Mesendoderm (in vitro differentiated cells): ENCODE data around the gene HAO1.

ENCODE experiments used
- DNase-seq: peaks from one replicate; pipeline ENCODE4 v3.0.0; 2013
- H2AK5ac ChIP-seq: 2 replicates; pipeline ENCODE4 v1.6.1; 2013; ENCODE audit warnings: low read length, inconsistent platforms
- H2BK120ac ChIP-seq: 2 replicates; pipeline ENCODE4 v1.6.1; 2013; ENCODE audit warnings: low read depth, mild to moderate bottlenecking, low read length, moderate library complexity, mixed read lengths
- H2BK15ac ChIP-seq: replicated peaks from 2 replicates; pipeline ENCODE4 v1.6.1; 2013; ENCODE audit warnings: low read depth, mild to moderate bottlenecking, moderate library complexity
- H2BK5ac ChIP-seq: 2 replicates; pipeline ENCODE4 v1.6.1; 2013; ENCODE audit warnings: low read length, inconsistent platforms
- H3K18ac ChIP-seq: 2 replicates; pipeline ENCODE4 v1.6.1; 2013; ENCODE audit warnings: mild to moderate bottlenecking, low read length, mixed read lengths
- H3K23ac ChIP-seq: one replicate; pipeline ENCODE4 v1.6.1; 2013; ENCODE audit warnings: low read length
- H3K27ac ChIP-seq: 2 replicates; pipeline ENCODE4 v1.5.1; 2013; ENCODE audit warnings: low read depth, mild to moderate bottlenecking, inconsistent platforms, low read length, moderate library complexity
- H3K27me3 ChIP-seq: 2 replicates; pipeline ENCODE4 v1.6.1; 2013; ENCODE audit warnings: low read length, control low read depth, mild to moderate bottlenecking, inconsistent platforms; ENCODE audit not compliant: insufficient read depth, poor library complexity
- H3K36me3 ChIP-seq: 2 replicates; pipeline ENCODE4 v1.6.1; 2013; ENCODE audit warnings: low read length, inconsistent platforms; ENCODE audit not compliant: control insufficient read depth, insufficient read depth
- H3K4ac ChIP-seq: one replicate; pipeline ENCODE4 v1.6.1; 2013; ENCODE audit warnings: low read depth, mild to moderate bottlenecking, low read length, moderate library complexity
- H3K4me1 ChIP-seq: 2 replicates; pipeline ENCODE4 v1.6.1; 2013; ENCODE audit warnings: low read depth, low read length, inconsistent platforms; ENCODE audit not compliant: control insufficient read depth
- H3K4me2 ChIP-seq: 2 replicates; pipeline ENCODE4 v1.6.1; 2013; ENCODE audit warnings: low read length
- H3K4me3 ChIP-seq: 2 replicates; pipeline ENCODE4 v1.5.1; 2013; ENCODE audit warnings: mild to moderate bottlenecking, low read length
- H3K56ac ChIP-seq: one replicate; pipeline ENCODE4 v1.6.1; 2013; ENCODE audit warnings: low read length
- H3K79me1 ChIP-seq: 2 replicates; pipeline ENCODE4 v1.6.1; 2013; ENCODE audit warnings: low read length, inconsistent platforms
- H3K79me2 ChIP-seq: 2 replicates; pipeline ENCODE4 v1.6.1; 2013; ENCODE audit warnings: mild to moderate bottlenecking, low read length; ENCODE audit not compliant: control insufficient read depth, insufficient read depth
- H3K9ac ChIP-seq: 2 replicates; pipeline ENCODE4 v1.6.1; 2013; ENCODE audit warnings: low read length, inconsistent platforms
- H4K5ac ChIP-seq: one replicate; pipeline ENCODE4 v1.6.1; 2013; ENCODE audit warnings: low read length
- H4K8ac ChIP-seq: one replicate; pipeline ENCODE4 v1.6.1; 2013; ENCODE audit warnings: low read depth, mild to moderate bottlenecking, control low read depth, low read length, moderate library complexity
- WGBS: extraction: QIAGEN DNeasy Blood & Tissue Kit; methylation state at CpG from one replicate; pipeline ENCODE4 v1.1.7; 2013; ENCODE audit warnings: low lambda C conversion rate, missing lambda C conversion rate; ENCODE audit not compliant: insufficient coverage; ENCODE audit errors: extremely low coverage; 5-methylcytosine and 5-hydroxymethylcytosine counted together

HAO1 gene

DNA sequence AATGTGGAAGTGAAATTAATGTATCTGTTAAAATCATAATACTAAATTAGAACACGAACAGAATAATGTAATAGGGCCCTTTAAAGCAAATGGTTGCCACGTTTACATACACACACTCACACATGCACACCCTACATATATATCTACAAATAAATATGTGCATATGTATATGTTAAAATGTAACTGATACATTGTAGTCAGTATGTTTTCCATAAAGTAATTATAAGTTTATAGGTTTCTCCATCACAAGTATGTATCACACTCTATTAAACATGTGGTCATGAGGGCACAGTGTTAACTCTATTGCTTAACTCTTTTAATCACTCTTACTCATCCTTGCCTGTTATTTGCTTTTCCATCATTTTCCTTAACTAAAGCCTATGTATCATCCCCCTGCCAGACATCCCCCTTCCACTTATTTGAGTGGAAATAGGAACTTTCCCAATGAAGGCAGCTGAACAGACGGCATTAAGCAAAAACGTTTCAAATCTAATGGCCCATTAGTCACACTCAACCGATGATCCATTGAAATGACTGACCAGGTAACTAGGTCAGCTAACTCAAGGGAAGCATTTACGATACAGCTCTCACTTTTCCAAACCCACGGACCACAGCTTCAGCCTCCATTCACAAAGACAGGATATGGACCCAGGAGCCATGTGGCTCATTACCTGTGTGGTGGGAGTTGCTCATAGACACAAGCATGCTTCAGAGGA is 89.3 kb downstream of the HAO1 start:
- Histone ChIP-seq H2BK5ac (no peak overlapping the region), H4K5ac (peak overlapping the region; percentile 15), H3K27me3 (peaks cover 1% of the 10 kb centered on the region), H3K4ac (no peak overlapping the region), H2AK5ac (no peak overlapping the region), H4K8ac (no peak overlapping the region), H2BK15ac (no peak overlapping the region), H3K4me1 (no peaks in the 10 kb centered on the region), H3K9ac (no peak overlapping the region), H3K27ac (no peak overlapping the region), H3K79me2 (no peaks in the 10 kb centered on the region), H3K36me3 (no peaks in the 10 kb centered on the region), H3K4me2 (no peak overlapping the region), H3K18ac (no peak overlapping the region), H3K79me1 (no peaks in the 10 kb centered on the region), H3K4me3 (no peak overlapping the region), H3K56ac (no peak overlapping the region), H3K23ac (no peak overlapping the region), H2BK120ac (no peak overlapping the region)
- no CpG with 5 or more reads among the region's 7 CpGs for WGBS
- DNase-seq, result no peak

DNA sequence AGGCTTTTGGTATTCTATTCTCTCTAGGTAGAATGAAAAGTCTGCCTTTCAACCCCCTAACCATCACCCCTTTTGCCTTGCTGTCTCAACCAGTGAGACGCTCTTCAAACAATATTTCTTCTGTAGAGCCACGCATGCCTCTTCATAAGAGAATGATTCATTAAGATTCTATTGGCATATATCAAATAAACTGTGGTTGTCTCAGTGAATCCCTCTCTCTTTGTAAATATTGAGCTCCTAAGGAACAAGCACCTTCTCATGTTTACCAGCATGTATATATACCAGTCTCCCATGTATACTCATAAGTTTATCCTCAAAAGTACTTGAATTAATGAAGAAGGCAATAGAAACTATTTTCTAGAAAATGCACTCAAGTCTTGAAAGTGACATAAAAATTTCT is 90.6 kb downstream of the HAO1 start:
- no peak overlapping the region for H3K4ac ChIP-seq
- no peak overlapping the region for H2AK5ac ChIP-seq
- H4K8ac ChIP-seq, result no peak overlapping the region
- H3K27me3 ChIP-seq, result peaks cover 1% of the 10 kb centered on the region
- H3K56ac ChIP-seq, result no peak overlapping the region
- no peaks in the 10 kb centered on the region for H3K79me2 ChIP-seq
- H3K4me3 ChIP-seq, result no peak overlapping the region
- H2BK15ac ChIP-seq, result no peak overlapping the region
- no peak overlapping the region for H3K18ac ChIP-seq
- no peak overlapping the region for H4K5ac ChIP-seq
- H3K4me2 ChIP-seq, result no peak overlapping the region
- H3K79me1 ChIP-seq, result no peaks in the 10 kb centered on the region
- no peak overlapping the region for H2BK5ac ChIP-seq
- no peak overlapping the region for H2BK120ac ChIP-seq
- DNase-seq, result no peak
- no peaks in the 10 kb centered on the region for H3K36me3 ChIP-seq
- no peak overlapping the region for H3K9ac ChIP-seq
- WGBS, result no CpG with 5 or more reads among the region's 2 CpGs
- no peaks in the 10 kb centered on the region for H3K4me1 ChIP-seq
- no peak overlapping the region for H3K23ac ChIP-seq
- H3K27ac ChIP-seq, result no peak overlapping the region

DNA sequence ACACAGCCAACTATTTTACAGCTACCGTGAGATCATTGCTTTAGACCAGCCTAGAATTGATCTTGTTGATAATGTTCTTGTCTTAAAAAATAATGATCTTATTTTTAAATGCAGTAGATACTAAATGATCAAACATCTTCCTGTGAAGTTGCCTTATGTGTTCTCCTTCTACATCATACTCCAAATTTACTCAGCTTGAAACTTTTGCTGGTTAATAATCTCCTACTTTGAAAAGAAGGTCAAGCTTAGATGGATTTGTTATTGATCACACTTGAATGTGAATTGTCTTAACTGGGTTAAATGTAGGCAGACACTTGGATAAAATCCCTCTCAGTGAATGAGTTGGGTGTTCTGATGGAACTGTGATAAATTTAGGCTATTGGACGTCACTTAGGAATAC is 91.9 kb downstream of the HAO1 start:
- H3K56ac ChIP-seq, result no peak overlapping the region
- H3K4me1 ChIP-seq, result no peaks in the 10 kb centered on the region
- no peak overlapping the region for H3K23ac ChIP-seq
- no peak overlapping the region for H2AK5ac ChIP-seq
- no peaks in the 10 kb centered on the region for H3K36me3 ChIP-seq
- H3K27ac ChIP-seq, result no peak overlapping the region
- no peak overlapping the region for H3K4me2 ChIP-seq
- no peak overlapping the region for H3K4ac ChIP-seq
- no peak overlapping the region for H3K18ac ChIP-seq
- no peak overlapping the region for H2BK5ac ChIP-seq
- no peaks in the 10 kb centered on the region for H3K79me1 ChIP-seq
- no CpG with 5 or more reads among the region's 2 CpGs for WGBS
- no peak overlapping the region for H3K4me3 ChIP-seq
- no peak overlapping the region for H2BK120ac ChIP-seq
- H3K27me3 ChIP-seq, result no peaks in the 10 kb centered on the region
- H3K79me2 ChIP-seq, result no peaks in the 10 kb centered on the region
- H4K8ac ChIP-seq, result no peak overlapping the region
- no peak overlapping the region for H4K5ac ChIP-seq
- no peak overlapping the region for H2BK15ac ChIP-seq
- no peak for DNase-seq
- H3K9ac ChIP-seq, result no peak overlapping the region

DNA sequence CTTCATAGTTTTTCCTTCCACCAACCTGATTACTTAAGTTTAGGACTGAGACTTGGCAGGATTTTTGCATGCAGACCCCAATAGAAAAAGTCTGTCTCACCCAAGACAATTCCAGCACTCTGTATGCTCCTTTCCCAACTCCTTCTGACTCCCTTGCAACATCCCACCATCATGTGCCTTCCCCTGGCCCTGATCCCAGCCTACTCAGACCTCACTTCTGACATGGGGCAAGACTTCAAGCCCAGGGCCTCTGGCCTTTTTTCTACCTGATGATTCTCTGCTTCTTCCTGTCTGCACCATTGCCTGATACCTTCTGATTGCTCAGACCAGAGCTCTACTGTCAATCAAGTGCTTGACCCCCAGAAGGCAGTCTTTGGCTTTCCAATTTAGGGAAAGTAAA is 96.6 kb downstream of the HAO1 start:
- Histone ChIP-seq H3K56ac (no peak overlapping the region), H3K4me2 (no peak overlapping the region), H3K4me1 (no peaks in the 10 kb centered on the region), H3K4ac (no peak overlapping the region), H4K8ac (no peak overlapping the region), H2BK5ac (no peak overlapping the region), H4K5ac (no peak overlapping the region), H2BK120ac (no peak overlapping the region), H2AK5ac (no peak overlapping the region), H3K9ac (no peak overlapping the region), H3K27me3 (no peaks in the 10 kb centered on the region), H3K23ac (no peak overlapping the region), H3K27ac (no peak overlapping the region), H2BK15ac (no peak overlapping the region), H3K18ac (no peak overlapping the region), H3K4me3 (no peak overlapping the region), H3K36me3 (no peaks in the 10 kb centered on the region), H3K79me1 (no peaks in the 10 kb centered on the region), H3K79me2 (no peaks in the 10 kb centered on the region)
- DNase-seq, result no peak

DNA sequence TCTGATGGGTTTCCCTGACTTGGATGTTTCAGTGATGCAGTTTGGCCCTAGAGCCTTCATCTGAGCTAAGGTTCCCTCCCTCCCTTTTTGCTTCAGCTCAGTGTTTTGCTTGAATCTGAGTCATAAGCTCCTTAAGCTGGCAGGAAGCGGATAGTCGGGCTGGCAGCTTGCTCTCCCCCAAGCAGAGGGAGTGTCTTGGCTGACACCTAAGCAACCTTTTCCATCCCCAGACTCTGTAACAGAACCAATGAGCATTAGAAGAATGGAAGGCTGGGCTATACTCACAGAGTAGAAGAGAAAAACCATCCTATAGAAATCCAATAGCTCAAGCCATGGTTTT is 98.3 kb downstream of the HAO1 start:
- Histone ChIP-seq H2BK120ac (no peak overlapping the region), H3K79me1 (no peaks in the 10 kb centered on the region), H3K56ac (no peak overlapping the region), H3K27ac (no peak overlapping the region), H3K18ac (no peak overlapping the region), H2BK15ac (no peak overlapping the region), H3K4ac (no peak overlapping the region), H4K8ac (no peak overlapping the region), H3K79me2 (no peaks in the 10 kb centered on the region), H3K9ac (no peak overlapping the region), H2AK5ac (no peak overlapping the region), H3K36me3 (no peaks in the 10 kb centered on the region), H3K4me2 (no peak overlapping the region), H2BK5ac (no peak overlapping the region), H4K5ac (no peak overlapping the region), H3K4me1 (no peaks in the 10 kb centered on the region), H3K4me3 (no peak overlapping the region), H3K23ac (no peak overlapping the region), H3K27me3 (no peaks in the 10 kb centered on the region)
- peak; percentile 51 for DNase-seq
- WGBS, result no CpG with 5 or more reads among the region's 2 CpGs

DNA sequence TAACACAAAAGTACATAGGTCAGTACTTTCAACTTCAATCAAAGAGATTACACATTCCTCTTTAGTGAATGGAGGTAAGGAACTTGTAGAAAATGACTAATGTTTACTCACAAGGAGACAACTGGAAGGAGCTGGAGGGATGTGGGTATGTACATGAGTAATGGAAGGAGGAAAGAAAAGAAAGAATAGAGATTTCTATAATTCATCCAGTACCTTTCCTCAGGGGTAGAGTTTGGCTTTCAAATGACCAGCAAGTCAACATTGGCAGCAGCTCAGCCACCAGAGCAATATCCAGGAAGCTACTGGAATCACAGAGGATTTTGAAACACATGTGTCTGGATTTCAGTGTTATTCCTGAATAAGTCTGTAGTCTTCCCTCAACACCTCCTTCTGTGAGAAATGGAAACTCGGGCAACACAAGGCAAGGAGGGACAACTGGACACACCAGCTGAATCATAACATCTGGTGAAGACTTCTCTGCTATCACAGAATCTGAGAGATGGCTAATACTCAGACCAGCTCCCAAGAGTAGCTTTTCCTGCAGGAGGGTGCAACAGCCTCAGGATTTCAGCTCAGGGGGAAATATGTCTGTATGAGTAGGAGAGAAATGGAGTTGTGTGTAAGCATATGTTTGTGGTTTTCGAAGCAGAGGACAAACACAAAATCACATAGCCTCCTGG is 98.8 kb downstream of the HAO1 start:
- H3K79me2 ChIP-seq, result no peaks in the 10 kb centered on the region
- H3K79me1 ChIP-seq, result no peaks in the 10 kb centered on the region
- no peak overlapping the region for H3K4me2 ChIP-seq
- no peak for DNase-seq
- no peaks in the 10 kb centered on the region for H3K36me3 ChIP-seq
- H3K4ac ChIP-seq, result no peak overlapping the region
- no peak overlapping the region for H4K5ac ChIP-seq
- H2AK5ac ChIP-seq, result no peak overlapping the region
- no peak overlapping the region for H3K27ac ChIP-seq
- no peaks in the 10 kb centered on the region for H3K27me3 ChIP-seq
- H3K9ac ChIP-seq, result no peak overlapping the region
- H4K8ac ChIP-seq, result no peak overlapping the region
- H2BK15ac ChIP-seq, result no peak overlapping the region
- H3K4me3 ChIP-seq, result no peak overlapping the region
- no peak overlapping the region for H3K23ac ChIP-seq
- no peak overlapping the region for H2BK5ac ChIP-seq
- H3K56ac ChIP-seq, result no peak overlapping the region
- no peak overlapping the region for H3K18ac ChIP-seq
- no CpG with 5 or more reads among the region's 2 CpGs for WGBS
- no peaks in the 10 kb centered on the region for H3K4me1 ChIP-seq
- no peak overlapping the region for H2BK120ac ChIP-seq
